Transverse colon (tissue), 4 donors: ENCODE results near the gene CEP83. TPM values are rescaled to one million over a fixed set of nuclear protein-coding genes. Genes with fewer than 3 reads are reported as not detected.
A peak's percentile ranks its signal among the peaks of the same experiment; 100 is the strongest.

Experiments used
- DNase-seq: peaks from one replicate; pipeline ENCODE4 v3.0.0-alpha.2; 2019
- H3K27ac ChIP-seq, 4 donors: fragments of 200-600 bp; sonication (generic); 2 replicates each; pipeline ENCODE4 v1.5.1; 2016 to 2018; ENCODE audit warnings: inconsistent platforms in 4 of 4
- H3K27me3 ChIP-seq: fragments of 200-600 bp; sonication (generic); 2 replicates; pipeline ENCODE4 v1.5.1; 2017; ENCODE audit warnings: inconsistent platforms
- H3K36me3 ChIP-seq, 4 donors: fragments of 200-600 bp; sonication (generic); 2 replicates each; pipeline ENCODE4 v1.5.1; 2017 to 2019; ENCODE audit warnings: inconsistent platforms in 4 of 4
- H3K4me1 ChIP-seq, 4 donors: fragments of 200-600 bp; sonication (generic); 2 replicates each; pipeline ENCODE4 v1.5.1; 2017 to 2020; ENCODE audit warnings: inconsistent platforms in 4 of 4
- H3K4me3 ChIP-seq, 4 donors: fragments of 200-600 bp; sonication (generic); 1 replicate in 1 of 4; 2 replicates in 3 of 4; pipeline versions ENCODE4 v1.5.1 to v1.6.1; 2017 to 2019; ENCODE audit warnings: inconsistent platforms in 4 of 4
- H3K9me3 ChIP-seq, 2 donors: fragments of 200-600 bp; sonication (generic); 2 replicates each; pipeline ENCODE4 v1.5.1; 2017 to 2019; ENCODE audit warnings: inconsistent platforms in 2 of 2
- EP300 ChIP-seq: sonication (generic); formaldehyde crosslinking; IDR thresholded peaks from one replicate; pipeline ENCODE4 v1.6.1; 2017; ENCODE audit warnings: antibody characterized with exemption, low read depth
- POLR2A ChIP-seq: fragments of 450-650 bp; IDR thresholded peaks from one replicate; pipeline ENCODE4 v1.6.1; 2016; ENCODE audit warnings: antibody characterized with exemption, mild to moderate bottlenecking, moderate library complexity
- POLR2AphosphoS5 ChIP-seq, 3 donors: sonication (generic); formaldehyde crosslinking; IDR thresholded peaks; one replicate each; pipeline ENCODE4 v1.6.1; 2016; ENCODE audit warnings: antibody characterized with exemption in 3 of 3
- WGBS, 2 donors: methylation state at CpG; one replicate each; pipeline ENCODE4 v1.1.5; 2018; ENCODE audit warnings: low coverage in 1 of 2; 5-methylcytosine and 5-hydroxymethylcytosine counted together
- in situ Hi-C, 4 donors: fragments of 200-750 bp; cut with MboI; loops; one replicate each; pipeline versions ENCODE4 v1.15.0 to v1.15.1; 2017; ENCODE audit warnings: low sequenced_read_pairs in 3 of 4, low pct_ligation_motif_present in 1 of 4, low pct_unique_long_range_greater_than_20kb in 1 of 4
- intact Hi-C: fragments of 100-400 bp; cut with DNase I; formaldehyde crosslinking; loops from one replicate; pipeline ENCODE4 v1.15.1; 2023; ENCODE audit warnings: low total_unique reads
- total RNA-seq, 4 donors: library from RNA; depleted of rRNA; stranded (reverse); fragments of >200 nt; gene quantifications; one replicate each; pipeline ENCODE4 v1.1.0, GENCODE V29; 2016
- TF ChIP-seq, protein P1 (sequence below), 5 experiments: fragments of 200-600 bp in 3 of 5; fragments of 450-650 bp in 2 of 5; sonication (generic) in 3 of 5; IDR thresholded peaks; 1 replicate in 2 of 5; 2 replicates in 3 of 5; pipeline ENCODE4 v1.5.1; 2016 to 2017; ENCODE audit warnings: antibody characterized with exemption in 5 of 5, inconsistent platforms in 3 of 5, mild to moderate bottlenecking in 2 of 5, moderate library complexity in 1 of 5

CEP83 gene
- total RNA-seq, 4 donors from 2014 or later = 3.0 to 104 (median 17.0) TPM

DNA sequence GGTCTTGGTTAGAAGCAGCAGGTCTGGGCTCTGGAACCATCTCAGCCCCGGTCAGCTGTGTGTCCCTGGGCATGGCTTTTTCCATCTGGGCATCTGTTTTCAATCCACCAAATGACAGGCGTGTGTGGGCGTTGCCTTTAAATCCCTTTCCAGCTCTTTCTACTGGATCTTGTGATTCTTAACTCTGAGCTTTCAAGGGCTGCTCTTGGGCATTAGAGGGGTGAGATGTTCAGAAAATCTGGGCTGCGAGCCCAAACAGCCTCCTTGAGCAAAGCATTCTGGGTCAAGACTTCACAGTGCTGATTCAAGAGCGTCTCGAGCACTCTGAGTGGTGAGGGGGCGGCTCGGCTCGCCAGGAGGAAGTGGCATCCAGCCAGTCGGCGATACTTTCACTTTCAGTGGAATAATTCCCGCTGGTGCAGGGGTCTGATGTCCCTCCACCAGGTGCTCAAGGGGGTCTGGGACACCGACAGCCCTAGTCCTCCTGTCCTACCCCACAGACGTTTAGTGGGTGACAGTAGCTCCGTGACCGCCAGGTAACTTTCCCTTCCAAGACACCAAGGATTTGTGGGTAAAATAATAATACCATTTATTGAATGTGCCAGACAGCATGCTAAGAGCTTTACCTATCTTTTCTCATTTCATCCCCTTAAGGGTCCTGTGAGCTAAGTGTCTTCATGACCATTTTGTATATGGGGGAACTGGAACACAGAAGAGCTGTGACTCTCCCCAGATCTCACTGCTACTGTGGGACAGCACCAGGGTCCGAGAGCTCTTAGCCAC is 197.2 kb downstream of the CEP83 start:
- peaks cover 7 to 33% (median 12%) of the 10 kb centered on the region in 4 donors for H3K4me1 ChIP-seq
- no peaks in the 10 kb centered on the region for H3K36me3 ChIP-seq
- no peaks in the 10 kb centered on the region for H3K9me3 ChIP-seq
- peak overlapping the region; percentile 69 to 84 (median 78) for H3K27ac ChIP-seq
- in situ Hi-C loops (no loop called here), intact Hi-C loops (no loop called here)
- whole genome bisulfite sequencing, 2 donors = 10 to 20% methylated on average over 2 to 17 of the region's 17 CpGs
- peak overlapping the region; percentile 33 to 50 (median 44) for H3K4me3 ChIP-seq
- H3K27me3 ChIP-seq = no peaks in the 10 kb centered on the region
- TF ChIP-seq POLR2A (no peak), POLR2AphosphoS5 (IDR thresholded peaks at IDR 0.05) (peak; percentile 55 to 65 (median 64))
- TF ChIP-seq, protein P1, sequence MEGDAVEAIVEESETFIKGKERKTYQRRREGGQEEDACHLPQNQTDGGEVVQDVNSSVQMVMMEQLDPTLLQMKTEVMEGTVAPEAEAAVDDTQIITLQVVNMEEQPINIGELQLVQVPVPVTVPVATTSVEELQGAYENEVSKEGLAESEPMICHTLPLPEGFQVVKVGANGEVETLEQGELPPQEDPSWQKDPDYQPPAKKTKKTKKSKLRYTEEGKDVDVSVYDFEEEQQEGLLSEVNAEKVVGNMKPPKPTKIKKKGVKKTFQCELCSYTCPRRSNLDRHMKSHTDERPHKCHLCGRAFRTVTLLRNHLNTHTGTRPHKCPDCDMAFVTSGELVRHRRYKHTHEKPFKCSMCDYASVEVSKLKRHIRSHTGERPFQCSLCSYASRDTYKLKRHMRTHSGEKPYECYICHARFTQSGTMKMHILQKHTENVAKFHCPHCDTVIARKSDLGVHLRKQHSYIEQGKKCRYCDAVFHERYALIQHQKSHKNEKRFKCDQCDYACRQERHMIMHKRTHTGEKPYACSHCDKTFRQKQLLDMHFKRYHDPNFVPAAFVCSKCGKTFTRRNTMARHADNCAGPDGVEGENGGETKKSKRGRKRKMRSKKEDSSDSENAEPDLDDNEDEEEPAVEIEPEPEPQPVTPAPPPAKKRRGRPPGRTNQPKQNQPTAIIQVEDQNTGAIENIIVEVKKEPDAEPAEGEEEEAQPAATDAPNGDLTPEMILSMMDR (IDR thresholded peaks at IDR 0.05) = peak in 1 of 5 experiments; percentile 32
- DNase-seq = peak; percentile 81

DNA sequence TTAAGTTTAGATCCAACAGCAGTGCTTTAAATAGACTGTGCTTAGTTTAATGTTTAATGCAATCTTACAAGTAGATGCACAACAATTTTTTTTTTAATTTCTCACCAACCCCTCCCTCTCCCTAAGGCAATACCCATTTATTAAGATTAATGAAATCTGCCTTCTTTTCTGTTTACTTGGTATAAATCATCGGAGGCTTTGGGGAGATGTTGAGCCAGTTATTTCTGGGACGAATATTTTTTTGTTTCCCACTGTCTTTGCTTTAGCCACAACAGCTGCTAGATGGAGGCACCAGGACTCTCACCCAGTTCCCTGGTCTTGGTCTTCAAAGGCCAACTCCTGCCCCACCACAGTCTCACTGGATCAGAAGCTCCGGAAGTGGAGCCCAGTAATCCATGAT is 197.9 kb downstream of the CEP83 start:
- in situ Hi-C loops (no loop called here), intact Hi-C loops (no loop called here)
- peaks cover 7 to 31% (median 12%) of the 10 kb centered on the region in 4 donors for H3K4me1 ChIP-seq
- TF ChIP-seq, protein P1 (IDR thresholded peaks at IDR 0.05) = no peak
- TF ChIP-seq POLR2AphosphoS5 (IDR thresholded peaks at IDR 0.05) (no peak), POLR2A (no peak), EP300 (no peak)
- no peaks in the 10 kb centered on the region for H3K9me3 ChIP-seq
- no peaks in the 10 kb centered on the region for H3K27me3 ChIP-seq
- no peaks in the 10 kb centered on the region for H3K36me3 ChIP-seq
- WGBS, 2 donors = 63% methylated on average over 3 of the region's 3 CpGs; no CpG with 5 or more reads in 1 of the 2 donors
- H3K27ac ChIP-seq = peak overlapping the region; percentile 69 to 84 (median 78)
- no peak for DNase-seq
- peak overlapping the region in 3 of 4 donors; percentile 33 to 50 (median 44) for H3K4me3 ChIP-seq

DNA sequence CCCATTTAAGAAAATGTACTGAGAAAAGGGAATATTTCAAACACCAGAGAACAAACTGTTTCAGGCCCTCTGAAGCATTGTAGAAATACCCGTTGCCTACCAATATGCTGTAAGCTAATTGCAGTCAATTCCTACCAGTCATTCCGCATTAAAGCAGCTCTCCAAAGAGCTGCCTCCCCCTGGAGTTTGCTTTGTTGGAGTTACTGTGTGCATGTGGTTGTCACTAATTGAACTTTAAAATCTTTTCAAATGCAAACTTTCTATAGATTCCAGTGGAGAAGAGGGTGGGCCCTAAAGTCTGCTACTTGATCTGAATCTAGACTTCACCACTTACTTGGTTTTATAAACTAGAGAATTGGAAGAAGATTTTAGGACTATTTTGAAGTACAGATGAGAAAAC is 198.5 kb downstream of the CEP83 start:
- no peaks in the 10 kb centered on the region for H3K36me3 ChIP-seq
- intact Hi-C loops = no loop called here
- H3K4me1 ChIP-seq = peaks cover 7 to 29% (median 12%) of the 10 kb centered on the region in 4 donors
- in situ Hi-C loops = no loop called here
- WGBS, 2 donors = 94 to 100% methylated on average over 2 of the region's 2 CpGs
- peak overlapping the region in 3 of 4 donors; percentile 69 to 78 (median 77) for H3K27ac ChIP-seq
- TF ChIP-seq, protein P1 (IDR thresholded peaks at IDR 0.05) = no peak
- TF ChIP-seq POLR2AphosphoS5 (IDR thresholded peaks at IDR 0.05) (no peak), POLR2A (no peak)
- H3K4me3 ChIP-seq = no peak overlapping the region
- no peaks in the 10 kb centered on the region for H3K27me3 ChIP-seq
- H3K9me3 ChIP-seq = no peaks in the 10 kb centered on the region
- DNase-seq = no peak

DNA sequence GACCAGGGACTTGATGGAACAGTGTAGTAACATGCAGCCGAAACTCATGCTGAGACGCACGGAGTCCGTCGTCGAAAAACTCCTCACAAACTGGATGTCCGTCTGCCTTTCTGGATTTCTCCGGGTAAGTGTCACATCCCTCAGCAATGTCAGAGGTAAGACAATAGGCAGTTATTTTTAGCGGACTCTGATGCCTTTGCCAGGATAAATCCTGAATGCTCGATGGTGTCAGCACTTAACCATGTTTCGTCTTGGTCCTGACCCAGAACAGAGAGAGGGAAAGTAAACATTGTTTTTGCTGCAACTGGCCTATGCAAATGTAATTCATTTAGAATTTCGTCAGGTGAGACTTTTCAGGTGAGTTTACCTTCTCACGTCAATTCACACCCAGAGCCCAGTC is 198.9 kb downstream of the CEP83 start:
- peaks cover 7 to 29% (median 12%) of the 10 kb centered on the region in 4 donors for H3K4me1 ChIP-seq
- WGBS, 2 donors = 94 to 100% methylated on average over 4 to 13 of the region's 13 CpGs
- no peaks in the 10 kb centered on the region for H3K9me3 ChIP-seq
- no peak for DNase-seq
- in situ Hi-C loops (no loop called here), intact Hi-C loops (no loop called here)
- TF ChIP-seq EP300 = no peak
- TF ChIP-seq POLR2AphosphoS5 (IDR thresholded peaks at IDR 0.05) = no peak
- TF ChIP-seq, protein P1 (IDR thresholded peaks at IDR 0.05) = no peak
- TF ChIP-seq POLR2A = no peak
- no peaks in the 10 kb centered on the region for H3K36me3 ChIP-seq
- no peak overlapping the region for H3K4me3 ChIP-seq
- no peaks in the 10 kb centered on the region for H3K27me3 ChIP-seq
- no peak overlapping the region for H3K27ac ChIP-seq
